ENCODE measurements around the gene ABCC4.
"Not testable (repeated sequence)": the region's sequence is repeated elsewhere in the genome, so short reads cannot be mapped to it uniquely, and the experiment has no call there.

Gene ABCC4

GRCh38 chr13:95295026-95295425 is 6.2 kb downstream of the ABCC4 start:
- H3K9me3 ChIP-seq (ENCODE audit: control insufficient read depth, low read depth, low read length) = no peaks in the 10 kb centered on the region
- no peak overlapping the region for H3K27ac ChIP-seq (ENCODE audit: low read length)
- H3K36me3 ChIP-seq (ENCODE audit: control insufficient read depth, low read depth, low read length) = no peaks in the 10 kb centered on the region
- H3K4me3 ChIP-seq (ENCODE audit: low read length) = no peak overlapping the region
- no peaks in the 10 kb centered on the region for H3K4me1 ChIP-seq (ENCODE audit: control insufficient read depth, low read depth, low read length)
- peaks cover 1% of the 10 kb centered on the region for H3K27me3 ChIP-seq (ENCODE audit: control insufficient read depth, insufficient read depth, low read length)
- no peak overlapping the region for H3K9ac ChIP-seq (ENCODE audit: low read length)

GRCh38 chr13:95292622-95293021 is 8.6 kb downstream of the ABCC4 start:
- Histone ChIP-seq H3K27me3 (ENCODE audit: control insufficient read depth, insufficient read depth, low read length) (no peaks in the 10 kb centered on the region), H3K9me3 (ENCODE audit: control insufficient read depth, low read depth, low read length) (no peaks in the 10 kb centered on the region), H3K4me1 (ENCODE audit: control insufficient read depth, low read depth, low read length) (no peaks in the 10 kb centered on the region), H3K36me3 (ENCODE audit: control insufficient read depth, low read depth, low read length) (no peaks in the 10 kb centered on the region), H3K4me3 (ENCODE audit: low read length) (no peak overlapping the region), H3K9ac (ENCODE audit: low read length) (no peak overlapping the region), H3K27ac (ENCODE audit: low read length) (no peak overlapping the region)

GRCh38 chr13:95289901-95290300 is 11.3 kb downstream of the ABCC4 start:
- not testable (repeated sequence) for H3K9me3 ChIP-seq (ENCODE audit: control insufficient read depth, low read depth, low read length); H3K4me1 ChIP-seq (ENCODE audit: control insufficient read depth, low read depth, low read length); H3K36me3 ChIP-seq (ENCODE audit: control insufficient read depth, low read depth, low read length); H3K4me3 ChIP-seq (ENCODE audit: low read length); H3K9ac ChIP-seq (ENCODE audit: low read length); H3K27me3 ChIP-seq (ENCODE audit: control insufficient read depth, insufficient read depth, low read length); H3K27ac ChIP-seq (ENCODE audit: low read length)

- no peaks in the 10 kb centered on the region for H3K9me3 ChIP-seq (ENCODE audit: control insufficient read depth, low read depth, low read length)
- no peak overlapping the region for H3K9ac ChIP-seq (ENCODE audit: low read length)
- no peak overlapping the region for H3K4me3 ChIP-seq (ENCODE audit: low read length)
- H3K27ac ChIP-seq (ENCODE audit: low read length) = no peak overlapping the region
- no peaks in the 10 kb centered on the region for H3K27me3 ChIP-seq (ENCODE audit: control insufficient read depth, insufficient read depth, low read length)
- H3K4me1 ChIP-seq (ENCODE audit: control insufficient read depth, low read depth, low read length) = no peaks in the 10 kb centered on the region
- no peaks in the 10 kb centered on the region for H3K36me3 ChIP-seq (ENCODE audit: control insufficient read depth, low read depth, low read length)
Measured at GRCh38 chr13:95289020-95289444, 12.2 kb downstream of the ABCC4 start.

- Histone ChIP-seq H3K4me3 (ENCODE audit: low read length) (no peak overlapping the region), H3K36me3 (ENCODE audit: control insufficient read depth, low read depth, low read length) (no peaks in the 10 kb centered on the region), H3K27me3 (ENCODE audit: control insufficient read depth, insufficient read depth, low read length) (no peaks in the 10 kb centered on the region), H3K9ac (ENCODE audit: low read length) (no peak overlapping the region), H3K9me3 (ENCODE audit: control insufficient read depth, low read depth, low read length) (no peaks in the 10 kb centered on the region), H3K4me1 (ENCODE audit: control insufficient read depth, low read depth, low read length) (peaks cover 5% of the 10 kb centered on the region), H3K27ac (ENCODE audit: low read length) (no peak overlapping the region)
Measured at GRCh38 chr13:95284436-95284835, 16.8 kb downstream of the ABCC4 start.

- Histone ChIP-seq H3K9ac (ENCODE audit: low read length) (no peak overlapping the region), H3K27ac (ENCODE audit: low read length) (no peak overlapping the region), H3K9me3 (ENCODE audit: control insufficient read depth, low read depth, low read length) (no peaks in the 10 kb centered on the region), H3K27me3 (ENCODE audit: control insufficient read depth, insufficient read depth, low read length) (no peaks in the 10 kb centered on the region), H3K4me1 (ENCODE audit: control insufficient read depth, low read depth, low read length) (peaks cover 5% of the 10 kb centered on the region), H3K36me3 (ENCODE audit: control insufficient read depth, low read depth, low read length) (no peaks in the 10 kb centered on the region), H3K4me3 (ENCODE audit: low read length) (no peak overlapping the region)
Measured at GRCh38 chr13:95279016-95279415, 22.2 kb downstream of the ABCC4 start.

- no peak overlapping the region for H3K27ac ChIP-seq (ENCODE audit: low read length)
Measured at GRCh38 chr13:95276037-95276505, 25.2 kb downstream of the ABCC4 start.

GRCh38 chr13:95275322-95276036 is 25.8 kb downstream of the ABCC4 start:
- Histone ChIP-seq H3K9ac (ENCODE audit: low read length) (no peak overlapping the region), H3K4me1 (ENCODE audit: control insufficient read depth, low read depth, low read length) (peaks cover 3% of the 10 kb centered on the region), H3K27me3 (ENCODE audit: control insufficient read depth, insufficient read depth, low read length) (no peaks in the 10 kb centered on the region), H3K9me3 (ENCODE audit: control insufficient read depth, low read depth, low read length) (no peaks in the 10 kb centered on the region), H3K27ac (ENCODE audit: low read length) (no peak overlapping the region), H3K36me3 (ENCODE audit: control insufficient read depth, low read depth, low read length) (no peaks in the 10 kb centered on the region), H3K4me3 (ENCODE audit: low read length) (no peak overlapping the region)

More at GRCh38 chr13:95276037-95276505, 25.2 kb downstream of the ABCC4 start:
- peaks cover 5% of the 10 kb centered on the region for H3K4me1 ChIP-seq (ENCODE audit: control insufficient read depth, low read depth, low read length)
- H3K36me3 ChIP-seq (ENCODE audit: control insufficient read depth, low read depth, low read length) = no peaks in the 10 kb centered on the region
- no peak overlapping the region for H3K9ac ChIP-seq (ENCODE audit: low read length)
- H3K9me3 ChIP-seq (ENCODE audit: control insufficient read depth, low read depth, low read length) = no peaks in the 10 kb centered on the region
- no peak overlapping the region for H3K4me3 ChIP-seq (ENCODE audit: low read length)
- H3K27me3 ChIP-seq (ENCODE audit: control insufficient read depth, insufficient read depth, low read length) = no peaks in the 10 kb centered on the region

- H3K4me1 ChIP-seq (ENCODE audit: control insufficient read depth, low read depth, low read length) = not testable (repeated sequence)
Measured at GRCh38 chr13:95273592-95274132, 27.6 kb downstream of the ABCC4 start.

GRCh38 chr13:95272076-95272475 is 29.2 kb downstream of the ABCC4 start:
- H3K4me1 ChIP-seq (ENCODE audit: control insufficient read depth, low read depth, low read length); H3K27ac ChIP-seq (ENCODE audit: low read length); H3K4me3 ChIP-seq (ENCODE audit: low read length): not testable (repeated sequence)

More at GRCh38 chr13:95273592-95274132, 27.6 kb downstream of the ABCC4 start:
- not testable (repeated sequence) for H3K9me3 ChIP-seq (ENCODE audit: control insufficient read depth, low read depth, low read length); H3K27ac ChIP-seq (ENCODE audit: low read length); H3K9ac ChIP-seq (ENCODE audit: low read length); H3K4me3 ChIP-seq (ENCODE audit: low read length); H3K27me3 ChIP-seq (ENCODE audit: control insufficient read depth, insufficient read depth, low read length); H3K36me3 ChIP-seq (ENCODE audit: control insufficient read depth, low read depth, low read length)

GRCh38 chr13:95269756-95270155 is 31.5 kb downstream of the ABCC4 start:
- no peaks in the 10 kb centered on the region for H3K27me3 ChIP-seq (ENCODE audit: control insufficient read depth, insufficient read depth, low read length)
- no peaks in the 10 kb centered on the region for H3K9me3 ChIP-seq (ENCODE audit: control insufficient read depth, low read depth, low read length)
- H3K9ac ChIP-seq (ENCODE audit: low read length) = no peak overlapping the region
- H3K4me1 ChIP-seq (ENCODE audit: control insufficient read depth, low read depth, low read length) = no peaks in the 10 kb centered on the region
- no peaks in the 10 kb centered on the region for H3K36me3 ChIP-seq (ENCODE audit: control insufficient read depth, low read depth, low read length)
- H3K4me3 ChIP-seq (ENCODE audit: low read length) = no peak overlapping the region
- no peak overlapping the region for H3K27ac ChIP-seq (ENCODE audit: low read length)

More at GRCh38 chr13:95272076-95272475, 29.2 kb downstream of the ABCC4 start:
- H3K9ac ChIP-seq (ENCODE audit: low read length); H3K36me3 ChIP-seq (ENCODE audit: control insufficient read depth, low read depth, low read length); H3K27me3 ChIP-seq (ENCODE audit: control insufficient read depth, insufficient read depth, low read length); H3K9me3 ChIP-seq (ENCODE audit: control insufficient read depth, low read depth, low read length): not testable (repeated sequence)

Data from iPS-18a (cell line).